HG03457 (cell line): Measurements from ENCODE around the gene SLC27A2.
"Not testable (repeated sequence)": the region's sequence is repeated elsewhere in the genome, so short reads cannot be mapped to it uniquely, and the experiment has no call there.

Experiments used
- ATAC-seq: cut with Tn5 transposase; IDR thresholded peaks from one replicate; pipeline ENCODE4 v1.9.1; 2021; ENCODE audit warnings: moderate number of reproducible peaks; ENCODE audit not compliant: unreplicated experiment

Gene SLC27A2

DNA sequence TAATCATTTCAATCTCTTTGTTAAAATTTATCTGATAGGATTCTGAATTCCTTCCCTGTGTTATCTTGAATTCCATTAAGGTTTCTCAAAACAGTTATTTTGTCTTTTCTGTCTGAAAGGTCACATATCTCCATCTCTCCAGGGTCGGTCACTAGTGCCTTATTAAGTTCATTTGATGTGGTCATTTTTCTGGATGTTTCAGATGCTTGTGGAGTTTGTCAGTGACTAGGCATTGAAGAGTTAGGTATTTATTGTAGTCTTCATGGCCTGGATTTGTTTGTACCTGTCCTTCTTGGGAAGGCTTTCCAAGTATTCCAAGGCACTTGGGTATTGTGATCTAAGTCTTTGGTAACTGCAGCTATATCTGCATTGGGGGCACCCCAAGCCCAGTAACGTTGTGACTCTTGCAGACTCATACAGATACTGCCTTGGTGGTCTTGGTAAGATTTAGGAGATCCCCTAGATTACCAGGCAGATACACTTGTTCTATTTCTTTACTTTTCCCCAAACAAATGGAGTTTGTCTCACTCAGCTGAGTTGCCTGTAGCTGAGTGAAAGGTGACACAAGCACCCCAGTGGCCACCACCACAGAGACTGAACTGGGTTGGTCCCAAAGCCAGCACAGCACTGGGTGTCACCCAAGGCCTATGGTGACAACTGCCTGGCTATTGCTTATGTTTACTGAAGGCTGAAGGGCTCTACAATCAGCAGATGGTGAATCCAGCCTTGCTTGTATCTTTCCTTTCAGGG is 18.9 kb upstream of the SLC27A2 start:
- ATAC-seq, result no peak

DNA sequence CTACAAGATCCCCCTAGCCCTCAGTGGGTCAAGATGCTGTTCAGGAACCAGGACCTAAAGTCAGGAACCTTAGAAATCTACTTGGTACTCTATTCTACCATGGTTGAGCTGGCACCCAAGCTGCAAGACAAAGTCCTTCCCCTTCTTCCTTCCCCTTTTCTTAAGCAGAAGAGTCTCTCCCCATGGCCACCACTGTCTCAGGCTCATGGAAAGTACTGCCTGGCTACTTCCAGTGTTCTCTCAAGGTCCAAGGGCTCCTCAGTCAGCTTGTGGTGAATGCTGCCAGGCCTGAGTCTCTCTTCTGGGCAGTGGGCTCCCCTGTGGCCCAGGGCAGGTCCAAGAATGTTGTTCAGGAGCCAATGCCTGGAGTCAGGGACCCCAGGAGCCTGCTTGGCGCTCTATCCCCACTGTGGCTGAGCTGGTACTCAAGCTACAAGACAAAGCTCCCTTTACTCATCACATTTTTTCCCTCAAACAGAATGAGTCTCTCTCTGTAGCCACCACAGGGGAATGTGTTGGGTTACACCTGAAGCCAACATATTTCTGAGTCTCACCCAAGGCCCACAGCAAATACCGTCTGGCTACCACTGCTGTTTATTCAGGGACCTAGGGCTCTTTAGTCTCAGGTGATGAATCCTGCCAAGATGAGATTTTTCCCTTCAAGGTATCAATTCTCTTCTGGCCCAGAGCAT is 18.1 kb upstream of the SLC27A2 start:
- no peak for ATAC-seq

DNA sequence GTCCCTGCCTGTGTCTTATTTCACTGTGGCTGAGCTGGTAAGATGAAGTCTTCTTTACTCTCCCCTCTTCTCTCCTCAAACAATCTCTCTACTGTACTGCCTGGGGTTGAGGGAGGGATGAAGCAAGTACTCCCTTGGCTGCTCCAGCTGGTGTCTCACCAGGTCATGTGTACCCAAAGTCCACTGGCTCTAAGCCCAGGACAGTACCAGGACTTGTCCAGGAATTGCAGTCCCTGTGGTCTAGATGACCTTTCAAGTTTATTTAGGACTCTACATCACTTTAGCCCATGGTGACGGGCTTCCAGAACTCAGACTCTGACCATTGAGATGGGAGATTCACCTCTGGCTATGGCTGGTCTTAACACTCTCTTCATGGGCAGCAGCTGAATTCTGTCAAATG is 17.5 kb upstream of the SLC27A2 start:
- ATAC-seq, result no peak

DNA sequence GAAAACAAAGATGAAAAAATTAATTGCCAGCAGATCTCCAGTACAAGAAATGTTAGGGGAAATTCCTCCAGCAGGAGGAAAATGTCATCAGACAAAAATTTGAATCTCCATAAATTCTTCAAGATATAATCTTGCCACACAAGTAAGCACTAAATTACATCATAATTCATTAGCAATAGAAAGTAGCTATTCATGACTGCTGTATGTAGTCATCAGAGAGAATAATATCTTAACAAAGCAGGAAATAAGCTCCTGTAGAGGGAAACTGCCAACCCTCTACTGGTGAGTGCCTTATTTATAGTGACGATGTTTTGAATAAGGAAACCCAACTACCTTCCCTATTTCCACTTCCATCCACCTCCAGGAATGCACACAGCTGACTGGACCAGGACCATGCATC is 15.8 kb upstream of the SLC27A2 start:
- no peak for ATAC-seq

DNA sequence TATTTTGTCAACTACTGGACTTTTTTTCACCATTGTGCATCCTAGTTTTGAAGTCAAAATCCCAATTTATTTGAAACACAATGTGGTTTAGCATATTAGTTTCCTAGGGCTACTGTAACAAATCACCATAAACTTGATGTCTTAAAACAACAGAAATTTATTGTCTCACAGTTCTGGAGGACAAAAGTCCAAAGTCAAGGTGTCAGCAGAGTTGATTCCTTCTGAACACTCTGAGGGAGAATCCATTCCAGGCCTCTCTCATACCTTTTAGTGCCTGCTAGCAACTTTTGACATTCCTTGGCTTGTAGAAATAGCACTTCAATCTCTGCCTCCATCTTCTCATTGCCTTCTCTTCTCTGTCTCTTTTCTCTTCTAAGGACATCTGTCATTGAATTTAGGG is 14.9 kb upstream of the SLC27A2 start:
- ATAC-seq, result no peak

DNA sequence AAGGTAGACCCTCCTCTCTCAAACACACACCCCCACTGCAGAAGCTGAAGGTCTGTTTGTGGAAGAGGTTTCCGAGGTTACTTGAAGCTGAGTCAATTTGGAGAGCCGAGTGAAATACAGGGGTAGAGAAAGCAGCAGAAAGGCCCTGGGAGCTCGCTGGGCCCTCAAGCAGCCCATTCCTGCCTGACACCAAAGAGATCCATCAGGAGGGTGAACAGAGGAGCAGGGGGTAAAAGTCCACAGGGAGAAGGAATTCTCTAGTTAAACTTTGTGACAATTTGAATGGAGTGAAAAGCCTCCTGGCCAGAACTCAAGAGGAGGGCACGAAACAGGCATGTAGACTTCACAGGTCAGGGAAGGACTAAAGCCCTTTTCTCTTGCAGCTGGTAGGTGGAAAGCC is 13.6 kb upstream of the SLC27A2 start:
- no peak for ATAC-seq

DNA sequence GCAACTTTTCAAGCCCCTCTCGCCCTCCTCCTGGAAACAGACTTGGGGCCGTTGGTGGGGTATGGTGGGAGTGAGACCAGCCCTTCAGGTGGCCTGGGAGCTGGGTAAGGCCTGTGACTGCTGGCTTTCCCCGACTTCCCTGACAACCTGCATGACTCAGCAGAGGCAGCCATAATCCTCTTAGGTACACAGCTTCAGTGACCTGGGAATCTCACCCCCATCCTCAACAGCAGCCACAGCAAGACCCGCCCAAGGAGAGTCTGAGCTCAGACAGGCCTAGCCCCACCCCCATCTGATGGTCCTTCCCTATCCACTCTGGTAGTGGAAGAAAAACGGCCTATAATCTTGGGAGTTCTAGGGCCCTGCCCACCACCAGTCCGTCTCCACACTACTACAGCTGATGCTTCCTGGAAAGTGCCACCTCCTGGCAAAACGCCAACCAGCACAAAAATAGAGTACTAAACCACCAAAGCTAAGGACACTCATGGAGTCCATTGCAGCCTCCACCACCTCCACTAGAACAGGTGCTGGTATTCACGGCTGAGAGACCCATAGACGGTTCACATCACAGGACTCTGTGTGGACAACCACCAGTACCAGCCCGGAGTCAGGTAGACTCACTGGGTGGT is 13.1 kb upstream of the SLC27A2 start:
- no peak for ATAC-seq

DNA sequence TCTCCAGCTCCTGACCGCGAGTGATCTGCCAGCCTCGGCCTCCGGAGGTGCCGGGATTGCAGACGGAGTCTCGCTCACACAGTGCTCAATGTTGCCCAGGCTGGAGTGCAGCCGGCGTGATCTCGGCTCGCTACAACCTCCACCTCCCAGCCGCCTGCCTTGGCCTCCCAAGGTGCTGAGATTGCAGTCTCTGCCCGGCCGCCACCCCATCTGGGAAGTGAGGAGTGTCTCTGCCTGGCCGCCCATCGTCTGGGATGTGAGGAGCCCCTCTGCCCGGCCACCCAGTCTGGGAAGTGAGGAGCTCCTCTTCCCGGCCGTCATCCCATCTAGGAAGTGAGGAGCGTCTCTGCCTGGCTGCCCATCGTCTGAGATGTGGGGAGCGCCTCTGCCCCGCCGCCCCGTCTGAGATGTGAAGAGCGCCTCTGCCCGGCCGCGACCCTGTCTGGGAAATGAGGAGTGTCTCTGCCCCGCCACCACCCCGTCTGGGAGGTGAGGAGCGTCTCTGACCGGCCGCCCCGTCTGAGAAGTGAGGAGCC is 9.6 kb upstream of the SLC27A2 start:
- ATAC-seq, result not testable (repeated sequence)

DNA sequence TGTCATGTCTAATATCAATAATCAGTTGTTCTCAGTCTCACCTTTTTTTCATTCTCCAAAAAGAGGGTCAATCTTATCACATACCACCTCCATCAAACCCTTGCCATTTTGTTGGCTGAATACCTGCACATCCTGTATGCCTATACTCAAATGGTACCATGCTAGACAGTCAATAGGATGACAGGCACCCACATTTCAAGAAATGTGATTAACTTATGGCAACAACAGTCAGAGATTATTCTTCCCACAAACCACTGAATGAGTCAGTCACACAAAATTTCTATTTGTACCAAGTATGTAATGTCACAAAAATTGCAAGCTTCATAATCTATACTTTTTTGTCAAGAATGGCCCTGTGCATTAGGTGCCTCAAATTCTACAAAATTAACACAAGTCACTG is 5.1 kb upstream of the SLC27A2 start:
- ATAC-seq, result no peak

DNA sequence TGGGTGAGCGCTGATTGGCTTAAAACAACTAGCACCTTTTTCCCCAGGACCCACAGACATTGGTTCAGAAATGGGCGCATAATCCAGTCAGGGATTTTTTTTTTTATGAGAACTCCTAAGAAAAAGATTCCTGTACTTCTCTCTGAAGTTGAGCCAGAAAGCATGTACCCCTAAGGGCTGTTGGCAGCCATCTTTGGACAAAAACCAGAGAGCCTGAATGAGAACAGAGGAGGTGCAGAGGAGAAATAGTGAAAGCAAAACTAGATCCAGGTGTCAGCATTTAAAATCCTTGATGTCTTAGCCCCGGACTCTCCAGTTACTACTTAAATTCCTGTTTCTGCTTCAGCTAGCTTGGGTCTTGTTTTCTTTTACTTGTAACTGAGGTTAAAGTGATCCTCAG is 1.9 kb upstream of the SLC27A2 start:
- ATAC-seq, result no peak

DNA sequence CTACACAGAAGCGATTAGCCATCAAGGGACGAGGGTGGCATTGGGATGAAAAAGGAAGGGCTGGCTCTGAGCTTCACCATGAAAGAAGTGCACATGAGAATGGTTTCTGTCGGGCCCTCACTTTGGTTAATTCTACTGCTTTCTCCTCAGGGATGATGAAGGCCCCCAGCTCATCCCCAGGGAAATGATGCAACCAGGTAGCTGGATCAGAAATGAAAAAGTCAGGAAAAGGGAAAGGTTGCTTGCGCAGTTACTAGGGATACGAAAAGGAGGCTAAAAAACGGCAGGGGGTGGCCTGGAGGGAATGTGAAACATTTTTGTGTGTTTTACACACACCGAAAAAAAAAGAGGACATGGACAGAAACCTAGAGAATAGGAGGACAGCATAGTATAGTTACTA is 1.4 kb upstream of the SLC27A2 start:
- no peak for ATAC-seq

DNA sequence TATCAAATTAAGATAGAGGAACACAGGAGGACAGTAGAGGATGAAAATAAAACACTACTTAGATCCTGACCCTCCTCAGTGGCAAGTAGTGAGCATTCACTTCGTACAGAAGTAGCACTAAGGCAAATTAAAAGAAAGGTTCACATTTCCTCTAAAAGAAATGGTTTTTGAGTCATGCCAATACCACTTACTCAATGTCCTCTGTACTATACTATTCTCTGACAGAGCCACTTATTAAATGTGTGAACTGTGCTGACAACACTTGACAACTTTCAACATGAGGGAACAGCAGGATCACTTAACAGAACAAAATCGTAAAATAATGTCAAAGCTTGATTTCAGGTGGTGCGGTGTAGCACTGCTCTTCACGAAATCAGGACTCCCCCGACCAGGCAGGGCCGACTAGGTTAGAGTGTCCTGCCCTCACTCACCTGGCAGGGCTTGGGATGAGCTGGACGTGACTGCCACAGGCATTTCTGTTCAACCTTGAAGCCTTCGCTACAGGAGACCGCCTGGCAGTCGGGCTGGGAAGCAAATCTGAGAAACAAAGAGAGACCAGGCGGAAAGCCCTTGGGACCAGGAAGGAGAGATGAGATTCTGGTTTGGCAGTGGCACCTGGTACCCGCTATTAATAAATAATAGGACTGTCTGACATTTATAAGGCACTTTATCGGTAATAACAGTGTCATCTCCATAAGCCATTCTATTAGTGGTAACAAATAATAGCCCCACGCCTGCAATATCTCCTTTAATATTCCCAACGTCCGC is 611 bp upstream of the SLC27A2 start:
- ATAC-seq, result no peak

DNA sequence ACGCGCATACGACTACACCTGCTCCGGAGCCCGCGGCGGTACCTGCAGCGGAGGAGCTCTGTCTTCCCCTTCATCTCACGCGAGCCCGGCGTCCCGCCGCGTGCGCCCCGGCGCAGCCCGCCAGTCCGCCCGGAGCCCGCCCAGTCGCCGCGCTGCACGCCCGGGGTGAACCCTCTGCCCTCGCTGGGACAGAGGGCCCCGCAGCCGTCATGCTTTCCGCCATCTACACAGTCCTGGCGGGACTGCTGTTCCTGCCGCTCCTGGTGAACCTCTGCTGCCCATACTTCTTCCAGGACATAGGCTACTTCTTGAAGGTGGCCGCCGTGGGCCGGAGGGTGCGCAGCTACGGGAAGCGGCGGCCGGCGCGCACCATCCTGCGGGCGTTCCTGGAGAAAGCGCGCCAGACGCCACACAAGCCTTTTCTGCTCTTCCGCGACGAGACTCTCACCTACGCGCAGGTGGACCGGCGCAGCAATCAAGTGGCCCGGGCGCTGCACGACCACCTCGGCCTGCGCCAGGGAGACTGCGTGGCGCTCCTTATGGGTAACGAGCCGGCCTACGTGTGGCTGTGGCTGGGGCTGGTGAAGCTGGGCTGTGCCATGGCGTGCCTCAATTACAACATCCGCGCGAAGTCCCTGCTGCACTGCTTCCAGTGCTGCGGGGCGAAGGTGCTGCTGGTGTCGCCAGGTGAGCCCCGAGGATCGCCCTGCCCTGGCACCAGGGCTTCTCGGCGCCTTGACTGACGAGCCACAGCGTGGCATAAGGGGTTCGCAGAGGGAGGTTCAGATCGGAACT is 420 bp downstream of the SLC27A2 start:
- ATAC-seq, result peak; percentile 51

DNA sequence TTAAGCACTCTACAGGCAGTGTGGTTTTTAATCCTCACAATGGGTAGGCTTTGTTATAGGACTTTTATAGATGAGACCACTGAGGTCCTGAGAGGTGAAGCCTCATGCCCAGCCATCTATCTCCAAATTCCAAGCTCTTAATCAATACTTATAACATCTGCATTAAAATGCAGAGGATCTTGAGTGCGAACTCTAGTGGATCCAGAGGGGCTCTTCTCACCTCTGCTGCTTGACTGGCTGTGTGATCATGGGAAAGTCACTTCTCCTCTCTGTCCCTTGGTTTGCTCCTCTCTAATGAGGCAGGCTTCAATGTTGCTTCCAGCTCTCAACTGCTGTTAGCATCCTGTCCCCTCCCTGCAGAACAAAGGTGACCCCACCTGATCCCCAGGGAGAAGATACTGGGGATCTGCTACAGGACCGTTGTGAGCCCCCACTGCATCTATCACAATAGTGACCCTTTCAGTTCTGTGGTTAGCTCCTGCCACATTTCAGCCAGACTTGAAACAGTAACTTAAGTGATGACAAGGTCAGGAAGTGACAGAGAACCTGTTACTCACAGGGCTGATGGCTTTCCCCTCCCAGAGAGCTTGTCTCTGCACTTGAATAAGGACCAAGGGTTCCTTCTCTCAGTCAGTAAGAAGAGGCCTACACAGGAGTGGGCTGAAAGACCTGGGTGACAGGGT is 1.3 kb downstream of the SLC27A2 start:
- ATAC-seq, result no peak

DNA sequence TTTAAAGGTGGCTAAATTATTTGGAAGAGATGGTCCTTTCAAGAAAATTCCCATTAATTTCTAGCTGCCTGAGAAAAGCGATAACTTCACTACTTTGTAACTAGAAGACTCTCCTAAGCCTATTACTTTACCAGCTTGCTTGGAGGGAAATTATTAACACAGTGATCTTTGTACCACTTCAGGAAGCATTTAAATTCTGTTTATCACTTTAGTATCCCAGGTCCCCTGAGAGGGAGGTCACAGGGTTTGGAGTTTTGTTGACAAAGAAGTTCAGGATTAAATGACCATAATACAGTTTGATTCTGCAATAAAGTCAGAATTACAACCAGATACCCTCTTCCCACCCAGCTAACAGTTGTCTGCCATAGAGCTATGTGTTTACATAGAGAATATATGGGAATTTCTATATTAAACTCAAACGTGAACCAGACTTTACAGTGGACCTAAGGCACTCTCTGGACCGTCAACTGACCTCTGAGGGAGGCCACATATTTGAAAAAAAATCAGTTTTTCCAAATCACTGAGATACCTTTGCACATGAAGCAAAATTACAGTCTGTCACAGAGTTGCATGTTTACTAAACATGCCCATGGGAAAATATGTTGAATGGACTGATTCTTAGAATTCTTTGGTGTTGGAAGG is 3.0 kb downstream of the SLC27A2 start:
- no peak for ATAC-seq

DNA sequence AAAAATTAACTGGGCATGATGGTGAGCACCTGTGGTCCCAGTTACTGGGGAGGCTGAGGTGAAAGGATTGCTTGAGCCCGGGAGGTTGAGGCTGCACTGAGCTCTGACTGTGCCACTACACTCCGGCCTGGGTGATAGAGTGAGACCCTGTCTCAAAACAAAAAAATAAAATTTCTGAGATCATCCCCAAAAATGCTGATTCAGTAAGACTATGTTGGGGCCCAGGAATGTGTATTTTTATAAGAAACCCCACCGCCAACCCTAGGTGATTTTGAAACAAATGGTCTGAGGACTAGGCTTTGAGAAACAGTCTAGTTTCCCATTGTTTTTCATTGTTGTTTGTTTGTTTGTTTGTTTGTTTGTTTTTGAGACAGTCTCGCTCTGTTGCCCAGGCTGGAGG is 4.1 kb downstream of the SLC27A2 start:
- ATAC-seq, result no peak

DNA sequence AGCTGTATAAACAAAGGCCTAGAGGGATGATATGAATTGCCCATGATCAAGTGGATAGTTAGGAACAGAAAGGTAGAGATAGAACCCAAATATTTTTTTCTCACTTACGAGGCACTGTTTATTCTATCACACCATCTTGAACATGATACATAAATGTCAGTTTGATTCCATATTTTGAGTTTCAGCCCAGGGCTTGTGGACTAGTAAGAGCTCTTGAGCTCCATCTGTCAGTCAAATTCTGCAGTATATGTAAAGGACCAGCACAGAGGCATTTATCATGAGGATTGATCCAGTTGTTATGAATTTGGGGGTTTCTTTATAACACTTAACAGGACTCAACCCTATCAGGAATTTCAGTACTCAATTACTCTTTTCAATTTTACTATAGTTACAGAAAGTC is 4.8 kb downstream of the SLC27A2 start:
- ATAC-seq, result no peak

DNA sequence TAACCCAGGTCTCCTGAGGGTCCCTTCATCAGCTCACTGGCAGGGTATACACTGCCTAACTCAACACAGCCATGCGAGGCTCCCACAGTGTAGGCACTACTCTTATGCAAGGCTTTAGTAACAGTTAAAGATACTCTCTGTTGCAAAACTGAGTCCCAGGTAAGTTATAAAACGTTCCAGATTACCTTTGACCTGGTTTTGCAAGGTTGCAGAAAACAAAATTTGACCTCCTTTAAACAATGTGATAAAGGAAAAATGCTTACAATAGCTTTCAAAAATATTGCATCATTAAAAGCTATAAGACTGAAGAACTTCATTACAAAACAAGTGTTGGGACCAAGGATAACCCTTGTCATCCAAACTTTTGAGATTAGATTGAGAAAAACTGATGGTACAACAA is 5.5 kb downstream of the SLC27A2 start:
- no peak for ATAC-seq

DNA sequence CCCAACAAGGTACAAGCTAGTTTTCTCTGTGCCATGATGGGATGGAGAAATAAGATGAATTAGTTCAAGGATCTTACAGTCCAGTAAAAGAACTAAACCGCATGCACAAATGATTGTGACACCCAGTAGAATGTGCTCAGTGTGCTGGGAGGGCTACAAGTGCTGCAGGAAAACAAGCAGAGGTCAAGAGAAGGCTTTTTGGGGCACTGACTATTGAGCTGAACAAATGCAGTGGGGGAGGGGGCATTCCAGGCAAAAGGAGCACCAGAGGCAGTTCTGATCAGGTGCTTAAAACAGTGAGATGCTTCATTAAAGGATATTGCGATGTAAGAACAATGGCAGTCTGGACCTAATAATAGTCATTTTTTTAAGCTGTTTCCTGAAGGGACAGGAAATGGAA is 6.0 kb downstream of the SLC27A2 start:
- no peak for ATAC-seq
